OCI-LY3 (cell line): Measurements from ENCODE around the gene ACTG1.

Source experiments
- H2AFZ ChIP-seq: fragments of 200-600, 300-600 bp; shearing (Covaris generic); 2 replicates; pipeline ENCODE4 v1.6.0; 2014; ENCODE audit warnings: antibody characterized with exemption, low read depth, low read length
- H3K27ac ChIP-seq: fragments of 200-600, 300-600 bp; sonication (generic); 2 replicates; pipeline ENCODE4 v1.5.1; 2014; ENCODE audit warnings: mild to moderate bottlenecking, low read length, moderate library complexity, mixed read lengths
- H3K27me3 ChIP-seq: fragments of 200-600, 300-600 bp; sonication (generic); 2 replicates; pipeline ENCODE4 v1.6.1; 2014; ENCODE audit warnings: low read depth, low read length, mixed read lengths
- H3K36me3 ChIP-seq: fragments of 200-600, 300-600 bp; sonication (generic); replicated peaks from 2 replicates; pipeline ENCODE3; 2014; ENCODE audit warnings: low read depth, low read length, mixed read lengths
- H3K4me1 ChIP-seq: fragments of 300-600, 200-600 bp; sonication (generic); 2 replicates; pipeline ENCODE4 v1.6.1; 2014; ENCODE audit warnings: low read length, mixed read lengths
- H3K4me2 ChIP-seq: fragments of 200-600, 300-600 bp; sonication (generic); 2 replicates; pipeline ENCODE4 v1.6.1; 2014; ENCODE audit warnings: low read length, mixed read lengths
- H3K4me3 ChIP-seq: fragments of 300-600, 200-600 bp; sonication (generic); 2 replicates; pipeline ENCODE4 v1.5.1; 2014; ENCODE audit warnings: antibody characterized with exemption, mild to moderate bottlenecking, low read length, moderate library complexity
- H3K79me2 ChIP-seq: fragments of 300-600, 200-600 bp; shearing (Covaris generic); 2 replicates; pipeline ENCODE4 v1.6.1; 2014; ENCODE audit warnings: mild to moderate bottlenecking, low read length, mixed read lengths
- H3K9ac ChIP-seq: fragments of 300-600, 200-600 bp; shearing (Covaris generic); 2 replicates; pipeline ENCODE4 v1.6.0; 2014; ENCODE audit warnings: mild to moderate bottlenecking, low read length, moderate library complexity
- H3K9me3 ChIP-seq: fragments of 200-600, 300-600 bp; shearing (Covaris generic); 2 replicates; pipeline ENCODE4 v1.6.1; 2014; ENCODE audit warnings: low read length, mixed read lengths; ENCODE audit not compliant: insufficient read depth
- H4K20me1 ChIP-seq: fragments of 200-600, 300-600 bp; sonication (generic); 2 replicates; pipeline ENCODE4 v1.6.1; 2016; ENCODE audit warnings: low read length, mixed read lengths; ENCODE audit not compliant: insufficient read depth
- CTCF ChIP-seq: fragments of 200-600, 300-600 bp; sonication (generic); IDR thresholded peaks from 2 replicates; pipeline ENCODE4 v1.5.1; 2014; ENCODE audit warnings: antibody characterized with exemption, low read length, low read depth
- EZH2phosphoT487 ChIP-seq: fragments of 200-600 bp; shearing (Covaris generic); IDR thresholded peaks from 2 replicates; pipeline ENCODE4 v1.6.1; 2018; ENCODE audit warnings: antibody characterized with exemption, mixed run types, low read depth

ACTG1 gene

GRCh38 chr17:81509972-81510784, 2.4 kb downstream of the ACTG1 start:
- Histone ChIP-seq H3K27ac (peak overlapping the region; percentile 72; the same call in 1 of the 2 replicates), H3K9ac (peak overlapping the region; percentile 94; the same call in 1 of the 2 replicates), H3K36me3 (peaks cover 40% of the 10 kb centered on the region), H3K79me2 (peaks cover 31% of the 10 kb centered on the region), H3K4me2 (peak overlapping the region; percentile 96), H3K4me1 (peaks cover 23% of the 10 kb centered on the region), H3K4me3 (peak overlapping the region; percentile 99), H2AFZ (no peak overlapping the region), H3K27me3 (no peaks in the 10 kb centered on the region), H3K9me3 (no peaks in the 10 kb centered on the region), H4K20me1 (peaks cover 38% of the 10 kb centered on the region)
- TF ChIP-seq CTCF, result no peak
- no peak for TF ChIP-seq EZH2phosphoT487

GRCh38 chr17:81509207-81509971, 3.2 kb downstream of the ACTG1 start:
- Histone ChIP-seq H3K4me3 (peak overlapping the region; percentile 99), H3K9me3 (no peaks in the 10 kb centered on the region), H4K20me1 (peaks cover 38% of the 10 kb centered on the region), H3K4me2 (peak overlapping the region; percentile 96), H3K36me3 (peaks cover 40% of the 10 kb centered on the region), H3K4me1 (peaks cover 23% of the 10 kb centered on the region), H3K27ac (0 out of 2 replicates have a peak overlapping the region, but pooled peaks have one; percentile 14), H3K27me3 (no peaks in the 10 kb centered on the region), H3K9ac (0 out of 2 replicates have a peak overlapping the region, but pooled peaks have one; percentile 94), H2AFZ (no peak overlapping the region), H3K79me2 (peaks cover 30% of the 10 kb centered on the region)
- TF ChIP-seq EZH2phosphoT487 (no peak), CTCF (no peak)

- Histone ChIP-seq H3K4me1 (peaks cover 23% of the 10 kb centered on the region), H3K27ac (no peak overlapping the region), H4K20me1 (peaks cover 38% of the 10 kb centered on the region), H3K4me2 (no peak overlapping the region), H2AFZ (no peak overlapping the region), H3K4me3 (no peak overlapping the region), H3K79me2 (peaks cover 30% of the 10 kb centered on the region), H3K36me3 (peaks cover 40% of the 10 kb centered on the region), H3K27me3 (no peaks in the 10 kb centered on the region), H3K9ac (no peak overlapping the region), H3K9me3 (no peaks in the 10 kb centered on the region)
- no peak for TF ChIP-seq EZH2phosphoT487
- TF ChIP-seq CTCF, result no peak
These were observed 3.9 kb downstream of the ACTG1 start for GRCh38 chr17:81508639-81509206.

- H3K9ac ChIP-seq, result no peak overlapping the region
- H3K4me1 ChIP-seq, result no peaks in the 10 kb centered on the region
- H3K9me3 ChIP-seq, result no peaks in the 10 kb centered on the region
- H3K27ac ChIP-seq, result no peak overlapping the region
- TF ChIP-seq CTCF (no peak), EZH2phosphoT487 (no peak)
- no peak overlapping the region for H2AFZ ChIP-seq
- peaks cover 2% of the 10 kb centered on the region for H4K20me1 ChIP-seq
- no peak overlapping the region for H3K4me2 ChIP-seq
- H3K79me2 ChIP-seq, result no peaks in the 10 kb centered on the region
- no peak overlapping the region for H3K4me3 ChIP-seq
- H3K27me3 ChIP-seq, result no peaks in the 10 kb centered on the region
- peaks cover 2% of the 10 kb centered on the region for H3K36me3 ChIP-seq
These were observed 9.0 kb downstream of the ACTG1 start for GRCh38 chr17:81503619-81504018.
